SK-N-SH (cell line): Measurements from ENCODE around the gene CAST. TPM values are rescaled to one million over a fixed set of nuclear protein-coding genes. Genes with fewer than 3 reads are reported as not detected.

Experiments used
- CTCF ChIA-PET: fragments of 300-600, 350-600 bp; formaldehyde crosslinking; extraction: SDS; loops from one replicate; lab custom pipeline; 2021; lab: Yijun Ruan, JAX
- POLR2A ChIA-PET: fragments of 350-600 bp; sonication (Branson Sonifier 250); formaldehyde crosslinking; extraction: SDS; loops from one replicate; lab custom pipeline; 2020; ENCODE audit warnings: antibody characterized with exemption, inconsistent platforms; lab: Yijun Ruan, JAX
- DNase-seq: peaks from one replicate; pipeline ENCODE4 v3.0.0; 2012
- H2AFZ ChIP-seq: fragments of 200-600 bp; sonication (generic); 2 replicates; pipeline ENCODE4 v1.8.1; 2016; ENCODE audit warnings: antibody characterized with exemption, mild to moderate bottlenecking, low read depth
- H3F3A ChIP-seq: fragments of 200-600 bp; sonication (generic); replicated peaks from 2 replicates; pipeline ENCODE3; 2016; ENCODE audit warnings: antibody characterized with exemption, mild to moderate bottlenecking; ENCODE audit not compliant: insufficient read depth
- H3K27ac ChIP-seq, 2 experiments: fragments of 200-500 bp in 1 of 2; fragments of 200-600 bp in 1 of 2; sonication (Bioruptor generic) in 1 of 2; sonication (generic), shearing (Covaris generic) in 1 of 2; 2 replicates each; pipeline versions ENCODE4 v1.5.1 to v1.6.1; 2014 to 2016; ENCODE audit warnings: low read depth in 2 of 2, inconsistent platforms in 1 of 2, low read length in 1 of 2, mild to moderate bottlenecking in 1 of 2, mixed read lengths in 1 of 2
- H3K27me3 ChIP-seq: fragments of 200-600 bp; sonication (generic), shearing (Covaris generic); 2 replicates; pipeline ENCODE4 v1.6.1; 2016; ENCODE audit warnings: mixed run types; ENCODE audit not compliant: insufficient read depth
- H3K36me3 ChIP-seq, 2 experiments: fragments of 200-500 bp in 1 of 2; fragments of 200-600 bp in 1 of 2; sonication (Bioruptor generic) in 1 of 2; sonication (generic) in 1 of 2; replicated peaks in 1 of 2; 2 replicates each; pipeline versions ENCODE3 to v1.5.1; 2014 to 2016; ENCODE audit warnings: low read length in 1 of 2, mild to moderate bottlenecking in 1 of 2; ENCODE audit not compliant: insufficient read depth in 2 of 2, control insufficient read depth in 1 of 2
- H3K4me1 ChIP-seq, 2 experiments: fragments of 200-500 bp in 1 of 2; fragments of 200-600 bp in 1 of 2; sonication (Bioruptor generic) in 1 of 2; sonication (generic), shearing (Covaris generic) in 1 of 2; 2 replicates each; pipeline versions ENCODE4 v1.5.1 to v1.6.1; 2014 to 2016; ENCODE audit warnings: low read depth in 1 of 2, low read length in 1 of 2, mixed run types in 1 of 2; ENCODE audit not compliant: insufficient read depth in 2 of 2, control insufficient read depth in 1 of 2
- H3K4me2 ChIP-seq: fragments of 200-600 bp; sonication (generic), shearing (Covaris generic); 2 replicates; pipeline ENCODE4 v1.6.1; 2017; ENCODE audit warnings: mixed run types
- H3K4me3 ChIP-seq, 2 experiments: fragments of 200-500 bp in 1 of 2; fragments of 200-600 bp in 1 of 2; sonication (Bioruptor generic) in 1 of 2; sonication (generic), shearing (Covaris generic) in 1 of 2; 2 replicates each; pipeline versions ENCODE4 v1.5.1 to v1.8.1; 2014 to 2016; ENCODE audit warnings: low read depth in 2 of 2, inconsistent platforms in 1 of 2, low read length in 1 of 2, mild to moderate bottlenecking in 1 of 2, mixed read lengths in 1 of 2, moderate library complexity in 1 of 2
- H3K79me2 ChIP-seq: fragments of 200-600 bp; sonication (generic); 2 replicates; pipeline ENCODE4 v1.8.1; 2017; ENCODE audit warnings: mild to moderate bottlenecking; ENCODE audit not compliant: insufficient read depth
- H3K9ac ChIP-seq: fragments of 200-600 bp; sonication (generic); 2 replicates; pipeline ENCODE4 v1.6.1; 2017; ENCODE audit warnings: mixed run types
- H3K9me2 ChIP-seq: fragments of 200-600 bp; sonication (generic); 2 replicates; pipeline ENCODE4 v1.6.1; 2017; ENCODE audit warnings: mixed run types
- H3K9me3 ChIP-seq: fragments of 200-600 bp; sonication (generic); 2 replicates; pipeline ENCODE4 v1.6.1; 2017; ENCODE audit warnings: mixed run types, mild to moderate bottlenecking, moderate library complexity
- H4K20me1 ChIP-seq: fragments of 200-600 bp; sonication (generic); 2 replicates; pipeline ENCODE4 v1.6.1; 2017; ENCODE audit warnings: mild to moderate bottlenecking, mixed run types; ENCODE audit not compliant: insufficient read depth
- CTCF ChIP-seq: fragments of 200-600 bp; sonication (generic); IDR thresholded peaks from 2 replicates; pipeline ENCODE4 v1.6.1; 2017; ENCODE audit warnings: antibody characterized with exemption, mild to moderate bottlenecking, moderate library complexity
- FOSL2 ChIP-seq: IDR thresholded peaks from 2 replicates; pipeline ENCODE4 v1.4.0; 2012; ENCODE audit warnings: low read depth, mild to moderate bottlenecking, moderate library complexity, borderline replicate concordance
- JUND ChIP-seq: IDR thresholded peaks from 2 replicates; pipeline ENCODE4 v1.4.0; 2012
- POLR2AphosphoS5 ChIP-seq: IDR thresholded peaks from 2 replicates; pipeline ENCODE4 v1.6.1; 2012; ENCODE audit warnings: low read depth, low read length
- RCOR1 ChIP-seq: fragments of 150-350 bp; IDR thresholded peaks from 2 replicates; pipeline ENCODE4 v1.6.1; 2017; ENCODE audit warnings: antibody characterized with exemption, low read length
- SIN3A ChIP-seq: IDR thresholded peaks from 2 replicates; pipeline ENCODE4 v1.6.1; 2012; ENCODE audit warnings: low read depth, mild to moderate bottlenecking, low read length, moderate library complexity, borderline replicate concordance
- TCF12 ChIP-seq: IDR thresholded peaks from 2 replicates; pipeline ENCODE4 v1.4.0; 2012
- YY1 ChIP-seq: IDR thresholded peaks from 2 replicates; pipeline ENCODE4 v1.4.0; 2012; ENCODE audit warnings: low read depth, mild to moderate bottlenecking
- WGBS: methylation state at CpG from one replicate; pipeline ENCODE4 v1.1.6; 2017; ENCODE audit warnings: low lambda C conversion rate; 5-methylcytosine and 5-hydroxymethylcytosine counted together
- polyA plus RNA-seq, 3 experiments: library from polyadenylated mRNA; depleted of rRNA; stranded (reverse); fragments of >200 nt; gene quantifications; 2 replicates each; pipeline ENCODE4 v1.2.3, GENCODE V29; 2012
- TF ChIP-seq, protein P1 (sequence below): IDR thresholded peaks from 2 replicates; pipeline ENCODE4; 2012
- TF ChIP-seq, protein P2 (sequence below): IDR thresholded peaks from 2 replicates; pipeline ENCODE4 v1.6.1; 2012; ENCODE audit warnings: mild to moderate bottlenecking, low read depth, low read length, moderate library complexity

CAST gene
- polyA plus RNA-seq, 1 of the 3 experiments (the other 2 are of a cell fraction): 82.9 TPM

GRCh38 chr5:96675882-96676281 is 13.7 kb downstream of the CAST start:
- DNase-seq: no peak
- no peak overlapping the region for H3K4me3 ChIP-seq
- ChIA-PET POLR2A (no interaction called here), CTCF (interaction anchor here (1.1 to 1.2 kb wide), 2 partner anchors 13 kb away, joined by 3 read pairs; partner anchors contain the start of gene CAST)
- peaks cover 18% of the 10 kb centered on the region for H3F3A ChIP-seq
- H3K79me2 ChIP-seq: peaks cover 92% of the 10 kb centered on the region
- H3K9me3 ChIP-seq: no peaks in the 10 kb centered on the region
- H3K27me3 ChIP-seq: no peaks in the 10 kb centered on the region
- no peak overlapping the region for H3K9ac ChIP-seq
- no peak overlapping the region for H3K4me2 ChIP-seq
- no peak overlapping the region for H2AFZ ChIP-seq
- H3K36me3 ChIP-seq: peaks cover 0 to 38% of the 10 kb centered on the region in 2 experiments
- H3K9me2 ChIP-seq: no peaks in the 10 kb centered on the region
- H3K4me1 ChIP-seq: no peaks in the 10 kb centered on the region; a peak in 1 of 4 replicates
- peak overlapping the region in 1 of 2 experiments; percentile 33; a peak in 2 of 4 replicates for H3K27ac ChIP-seq
- 97% methylated on average over 1 of the region's 1 CpG for WGBS
- peaks cover 36% of the 10 kb centered on the region for H4K20me1 ChIP-seq
- TF ChIP-seq, protein P1, sequence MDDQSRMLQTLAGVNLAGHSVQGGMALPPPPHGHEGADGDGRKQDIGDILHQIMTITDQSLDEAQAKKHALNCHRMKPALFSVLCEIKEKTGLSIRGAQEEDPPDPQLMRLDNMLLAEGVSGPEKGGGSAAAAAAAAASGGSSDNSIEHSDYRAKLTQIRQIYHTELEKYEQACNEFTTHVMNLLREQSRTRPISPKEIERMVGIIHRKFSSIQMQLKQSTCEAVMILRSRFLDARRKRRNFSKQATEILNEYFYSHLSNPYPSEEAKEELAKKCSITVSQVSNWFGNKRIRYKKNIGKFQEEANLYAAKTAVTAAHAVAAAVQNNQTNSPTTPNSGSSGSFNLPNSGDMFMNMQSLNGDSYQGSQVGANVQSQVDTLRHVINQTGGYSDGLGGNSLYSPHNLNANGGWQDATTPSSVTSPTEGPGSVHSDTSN: no peak
- TF ChIP-seq TCF12: no peak

DNA sequence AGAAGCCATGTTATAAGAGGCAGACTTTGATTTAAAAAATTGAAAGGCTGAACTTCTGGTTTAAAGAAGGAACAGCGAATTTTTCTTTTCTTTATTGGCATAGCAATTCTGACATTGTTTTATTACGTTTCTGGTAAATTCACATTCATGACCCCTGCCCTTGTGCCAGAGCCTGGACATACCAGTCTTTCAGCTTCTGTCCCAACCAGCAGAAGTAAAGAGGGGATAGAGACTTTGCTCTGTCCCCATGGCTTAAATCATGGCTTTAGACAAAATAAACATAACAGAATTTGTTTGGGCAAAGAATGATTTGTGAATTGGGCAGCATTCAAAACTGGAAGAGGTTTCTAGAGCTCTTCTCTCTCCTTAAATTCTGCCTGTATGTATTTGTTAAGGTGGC is 15.3 kb downstream of the CAST start:
- Histone ChIP-seq H3K4me3 (no peak overlapping the region), H3K9ac (no peak overlapping the region), H3K36me3 (peaks cover 0 to 40% of the 10 kb centered on the region in 2 experiments), H3K9me3 (no peaks in the 10 kb centered on the region), H3K79me2 (peaks cover 87% of the 10 kb centered on the region), H3K27ac (no peak overlapping the region), H3K4me2 (no peak overlapping the region), H2AFZ (no peak overlapping the region), H3K4me1 (no peaks in the 10 kb centered on the region; a peak in 1 of 4 replicates), H3K9me2 (no peaks in the 10 kb centered on the region), H3F3A (peaks cover 18% of the 10 kb centered on the region), H4K20me1 (peaks cover 23% of the 10 kb centered on the region)
- CTCF ChIA-PET: interaction anchor here (1.0 to 2.1 kb wide), 3 partner anchors 10 to 333 kb away, joined by 3 to 4 read pairs (median 4); no protein-coding TSS in a partner anchor
- no peak for DNase-seq
- POLR2A ChIA-PET: no interaction called here
- 93% methylated on average over 2 of the region's 2 CpGs for WGBS
- no peak for TF ChIP-seq POLR2AphosphoS5
- TF ChIP-seq, protein P2, sequence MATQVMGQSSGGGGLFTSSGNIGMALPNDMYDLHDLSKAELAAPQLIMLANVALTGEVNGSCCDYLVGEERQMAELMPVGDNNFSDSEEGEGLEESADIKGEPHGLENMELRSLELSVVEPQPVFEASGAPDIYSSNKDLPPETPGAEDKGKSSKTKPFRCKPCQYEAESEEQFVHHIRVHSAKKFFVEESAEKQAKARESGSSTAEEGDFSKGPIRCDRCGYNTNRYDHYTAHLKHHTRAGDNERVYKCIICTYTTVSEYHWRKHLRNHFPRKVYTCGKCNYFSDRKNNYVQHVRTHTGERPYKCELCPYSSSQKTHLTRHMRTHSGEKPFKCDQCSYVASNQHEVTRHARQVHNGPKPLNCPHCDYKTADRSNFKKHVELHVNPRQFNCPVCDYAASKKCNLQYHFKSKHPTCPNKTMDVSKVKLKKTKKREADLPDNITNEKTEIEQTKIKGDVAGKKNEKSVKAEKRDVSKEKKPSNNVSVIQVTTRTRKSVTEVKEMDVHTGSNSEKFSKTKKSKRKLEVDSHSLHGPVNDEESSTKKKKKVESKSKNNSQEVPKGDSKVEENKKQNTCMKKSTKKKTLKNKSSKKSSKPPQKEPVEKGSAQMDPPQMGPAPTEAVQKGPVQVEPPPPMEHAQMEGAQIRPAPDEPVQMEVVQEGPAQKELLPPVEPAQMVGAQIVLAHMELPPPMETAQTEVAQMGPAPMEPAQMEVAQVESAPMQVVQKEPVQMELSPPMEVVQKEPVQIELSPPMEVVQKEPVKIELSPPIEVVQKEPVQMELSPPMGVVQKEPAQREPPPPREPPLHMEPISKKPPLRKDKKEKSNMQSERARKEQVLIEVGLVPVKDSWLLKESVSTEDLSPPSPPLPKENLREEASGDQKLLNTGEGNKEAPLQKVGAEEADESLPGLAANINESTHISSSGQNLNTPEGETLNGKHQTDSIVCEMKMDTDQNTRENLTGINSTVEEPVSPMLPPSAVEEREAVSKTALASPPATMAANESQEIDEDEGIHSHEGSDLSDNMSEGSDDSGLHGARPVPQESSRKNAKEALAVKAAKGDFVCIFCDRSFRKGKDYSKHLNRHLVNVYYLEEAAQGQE: no peak
- TF ChIP-seq YY1: no peak
- TF ChIP-seq JUND: no peak
- no peak for TF ChIP-seq RCOR1
- TF ChIP-seq SIN3A: no peak
- TF ChIP-seq FOSL2: no peak
- no peak for TF ChIP-seq CTCF
- TF ChIP-seq, all 33 proteins: peak for 0
- no peaks in the 10 kb centered on the region for H3K27me3 ChIP-seq
